ENCODE data around the gene MBD3L2. TPM values are rescaled to one million over a fixed set of nuclear protein-coding genes. Genes with fewer than 3 reads are reported as not detected.

MBD3L2 gene
- total and polyA plus RNA-seq, 9 of the 15 experiments (the other 6 are each of a cell fraction or from before 2014, with no cell fraction given) = not detected

DNA sequence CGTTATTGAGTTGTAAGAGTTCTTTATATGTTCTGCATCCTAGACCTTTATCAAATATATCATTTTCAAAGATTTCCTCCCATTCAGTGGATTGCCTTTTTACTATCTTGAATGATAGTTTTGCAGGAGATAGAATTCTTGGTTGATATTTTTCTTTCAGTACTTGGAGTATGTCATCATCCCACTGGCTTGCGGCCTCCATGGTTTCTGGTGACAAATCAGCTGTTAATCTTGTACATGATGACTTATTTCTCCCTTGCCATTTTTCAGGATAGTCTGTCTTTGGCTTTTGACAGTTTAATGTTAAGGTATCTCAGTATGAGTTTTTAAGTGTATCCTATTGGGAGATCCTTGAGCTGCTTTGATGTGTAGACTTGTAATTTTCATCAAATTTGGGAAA, 28.9 kb downstream of the MBD3L2 start (continued):
- TF ChIP-seq, protein P1, sequence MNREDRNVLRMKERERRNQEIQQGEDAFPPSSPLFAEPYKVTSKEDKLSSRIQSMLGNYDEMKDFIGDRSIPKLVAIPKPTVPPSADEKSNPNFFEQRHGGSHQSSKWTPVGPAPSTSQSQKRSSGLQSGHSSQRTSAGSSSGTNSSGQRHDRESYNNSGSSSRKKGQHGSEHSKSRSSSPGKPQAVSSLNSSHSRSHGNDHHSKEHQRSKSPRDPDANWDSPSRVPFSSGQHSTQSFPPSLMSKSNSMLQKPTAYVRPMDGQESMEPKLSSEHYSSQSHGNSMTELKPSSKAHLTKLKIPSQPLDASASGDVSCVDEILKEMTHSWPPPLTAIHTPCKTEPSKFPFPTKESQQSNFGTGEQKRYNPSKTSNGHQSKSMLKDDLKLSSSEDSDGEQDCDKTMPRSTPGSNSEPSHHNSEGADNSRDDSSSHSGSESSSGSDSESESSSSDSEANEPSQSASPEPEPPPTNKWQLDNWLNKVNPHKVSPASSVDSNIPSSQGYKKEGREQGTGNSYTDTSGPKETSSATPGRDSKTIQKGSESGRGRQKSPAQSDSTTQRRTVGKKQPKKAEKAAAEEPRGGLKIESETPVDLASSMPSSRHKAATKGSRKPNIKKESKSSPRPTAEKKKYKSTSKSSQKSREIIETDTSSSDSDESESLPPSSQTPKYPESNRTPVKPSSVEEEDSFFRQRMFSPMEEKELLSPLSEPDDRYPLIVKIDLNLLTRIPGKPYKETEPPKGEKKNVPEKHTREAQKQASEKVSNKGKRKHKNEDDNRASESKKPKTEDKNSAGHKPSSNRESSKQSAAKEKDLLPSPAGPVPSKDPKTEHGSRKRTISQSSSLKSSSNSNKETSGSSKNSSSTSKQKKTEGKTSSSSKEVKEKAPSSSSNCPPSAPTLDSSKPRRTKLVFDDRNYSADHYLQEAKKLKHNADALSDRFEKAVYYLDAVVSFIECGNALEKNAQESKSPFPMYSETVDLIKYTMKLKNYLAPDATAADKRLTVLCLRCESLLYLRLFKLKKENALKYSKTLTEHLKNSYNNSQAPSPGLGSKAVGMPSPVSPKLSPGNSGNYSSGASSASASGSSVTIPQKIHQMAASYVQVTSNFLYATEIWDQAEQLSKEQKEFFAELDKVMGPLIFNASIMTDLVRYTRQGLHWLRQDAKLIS (CRISPR knock-in tag; IDR thresholded peaks at IDR 0.05) = no peak
- TF ChIP-seq NCOA4 (IDR thresholded peaks at IDR 0.05; ENCODE audit: partially characterized antibody) (no peak), ZNF274 (IDR thresholded peaks at IDR 0.05; ENCODE audit: borderline replicate concordance, low read depth, low read length) (no peak), CEBPG (CRISPR knock-in tag; IDR thresholded peaks at IDR 0.05) (no peak), CEBPG (tag; conservative IDR thresholded peaks at IDR 0.05 in 1 of 2, IDR thresholded peaks at IDR 0.05 in 1 of 2) (0 out of 4 replicates have a peak, but pooled peaks of 1 of the 2 experiments have one; percentile 20), ILK (tag; IDR thresholded peaks at IDR 0.05; ENCODE audit: borderline replicate concordance, low read depth) (no peak), MEIS2 (IDR thresholded peaks at IDR 0.05; ENCODE audit: partially characterized antibody) (no peak), ZSCAN29 (IDR thresholded peaks at IDR 0.05) (no peak), PHTF2 (CRISPR knock-in tag; IDR thresholded peaks at IDR 0.05) (no peak), PTBP1 (IDR thresholded peaks at IDR 0.05; ENCODE audit: low read depth, low read length) (no peak), PURB (CRISPR knock-in tag; IDR thresholded peaks at IDR 0.05; ENCODE audit: low read depth) (no peak), CBX3 (IDR thresholded peaks at IDR 0.05; ENCODE audit: borderline replicate concordance in 1 of 2, low read length in 2 of 2) (peak in 1 of 2 experiments; percentile 95; a peak in 2 of 3 replicates), DACH1 (IDR thresholded peaks at IDR 0.05; ENCODE audit: partially characterized antibody) (no peak)
- TF ChIP-seq, protein P2, sequence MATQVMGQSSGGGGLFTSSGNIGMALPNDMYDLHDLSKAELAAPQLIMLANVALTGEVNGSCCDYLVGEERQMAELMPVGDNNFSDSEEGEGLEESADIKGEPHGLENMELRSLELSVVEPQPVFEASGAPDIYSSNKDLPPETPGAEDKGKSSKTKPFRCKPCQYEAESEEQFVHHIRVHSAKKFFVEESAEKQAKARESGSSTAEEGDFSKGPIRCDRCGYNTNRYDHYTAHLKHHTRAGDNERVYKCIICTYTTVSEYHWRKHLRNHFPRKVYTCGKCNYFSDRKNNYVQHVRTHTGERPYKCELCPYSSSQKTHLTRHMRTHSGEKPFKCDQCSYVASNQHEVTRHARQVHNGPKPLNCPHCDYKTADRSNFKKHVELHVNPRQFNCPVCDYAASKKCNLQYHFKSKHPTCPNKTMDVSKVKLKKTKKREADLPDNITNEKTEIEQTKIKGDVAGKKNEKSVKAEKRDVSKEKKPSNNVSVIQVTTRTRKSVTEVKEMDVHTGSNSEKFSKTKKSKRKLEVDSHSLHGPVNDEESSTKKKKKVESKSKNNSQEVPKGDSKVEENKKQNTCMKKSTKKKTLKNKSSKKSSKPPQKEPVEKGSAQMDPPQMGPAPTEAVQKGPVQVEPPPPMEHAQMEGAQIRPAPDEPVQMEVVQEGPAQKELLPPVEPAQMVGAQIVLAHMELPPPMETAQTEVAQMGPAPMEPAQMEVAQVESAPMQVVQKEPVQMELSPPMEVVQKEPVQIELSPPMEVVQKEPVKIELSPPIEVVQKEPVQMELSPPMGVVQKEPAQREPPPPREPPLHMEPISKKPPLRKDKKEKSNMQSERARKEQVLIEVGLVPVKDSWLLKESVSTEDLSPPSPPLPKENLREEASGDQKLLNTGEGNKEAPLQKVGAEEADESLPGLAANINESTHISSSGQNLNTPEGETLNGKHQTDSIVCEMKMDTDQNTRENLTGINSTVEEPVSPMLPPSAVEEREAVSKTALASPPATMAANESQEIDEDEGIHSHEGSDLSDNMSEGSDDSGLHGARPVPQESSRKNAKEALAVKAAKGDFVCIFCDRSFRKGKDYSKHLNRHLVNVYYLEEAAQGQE (IDR thresholded peaks at IDR 0.05; ENCODE audit: borderline replicate concordance) = no peak
- TF ChIP-seq, protein P2 (CRISPR knock-in tag; IDR thresholded peaks at IDR 0.05; ENCODE audit: low read depth) = no peak
- TF ChIP-seq, protein P3, sequence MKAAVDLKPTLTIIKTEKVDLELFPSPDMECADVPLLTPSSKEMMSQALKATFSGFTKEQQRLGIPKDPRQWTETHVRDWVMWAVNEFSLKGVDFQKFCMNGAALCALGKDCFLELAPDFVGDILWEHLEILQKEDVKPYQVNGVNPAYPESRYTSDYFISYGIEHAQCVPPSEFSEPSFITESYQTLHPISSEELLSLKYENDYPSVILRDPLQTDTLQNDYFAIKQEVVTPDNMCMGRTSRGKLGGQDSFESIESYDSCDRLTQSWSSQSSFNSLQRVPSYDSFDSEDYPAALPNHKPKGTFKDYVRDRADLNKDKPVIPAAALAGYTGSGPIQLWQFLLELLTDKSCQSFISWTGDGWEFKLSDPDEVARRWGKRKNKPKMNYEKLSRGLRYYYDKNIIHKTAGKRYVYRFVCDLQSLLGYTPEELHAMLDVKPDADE (conservative IDR thresholded peaks at IDR 0.05; ENCODE audit: control insufficient read depth, low read depth, low read length) = no peak
